PC-3 (cell line): Measurements from ENCODE around the gene FUT3.
"Not testable (repeated sequence)": the region's sequence is repeated elsewhere in the genome, so short reads cannot be mapped to it uniquely, and the experiment has no call there.

Experiments used
- EZH2phosphoT487 ChIP-seq: fragments of 300-600 bp; sonication (generic); IDR thresholded peaks from 2 replicates; pipeline ENCODE4 v1.6.1; 2018; ENCODE audit warnings: mild to moderate bottlenecking, antibody characterized with exemption, low read length, borderline replicate concordance
- TF ChIP-seq, protein P1 (sequence below): fragments of 300-600 bp; sonication (generic); conservative IDR thresholded peaks from 2 replicates; pipeline ENCODE4 v1.5.1; 2017; ENCODE audit warnings: antibody characterized with exemption, low read depth, mild to moderate bottlenecking, low read length

DNA sequence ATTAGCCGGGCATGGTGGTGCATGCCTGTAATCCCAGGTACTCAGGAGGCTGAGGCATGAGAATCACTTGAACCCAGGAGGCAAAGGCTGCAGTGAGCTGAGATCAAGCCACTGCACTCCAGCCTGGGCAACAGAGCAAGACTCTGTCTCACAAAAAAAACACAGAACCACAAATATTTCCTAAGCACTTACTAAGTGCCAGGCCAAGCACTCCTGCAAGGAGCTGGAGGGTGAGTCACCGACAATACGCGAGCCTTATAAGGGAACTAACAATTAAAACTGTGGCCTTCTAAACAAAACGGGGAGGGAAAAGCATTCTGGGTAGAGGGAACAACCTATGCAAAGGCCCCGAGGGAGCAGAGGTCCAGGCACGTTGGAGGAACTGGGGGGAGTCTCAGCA, 23.2 kb upstream of the FUT3 start:
- TF ChIP-seq, protein P1, sequence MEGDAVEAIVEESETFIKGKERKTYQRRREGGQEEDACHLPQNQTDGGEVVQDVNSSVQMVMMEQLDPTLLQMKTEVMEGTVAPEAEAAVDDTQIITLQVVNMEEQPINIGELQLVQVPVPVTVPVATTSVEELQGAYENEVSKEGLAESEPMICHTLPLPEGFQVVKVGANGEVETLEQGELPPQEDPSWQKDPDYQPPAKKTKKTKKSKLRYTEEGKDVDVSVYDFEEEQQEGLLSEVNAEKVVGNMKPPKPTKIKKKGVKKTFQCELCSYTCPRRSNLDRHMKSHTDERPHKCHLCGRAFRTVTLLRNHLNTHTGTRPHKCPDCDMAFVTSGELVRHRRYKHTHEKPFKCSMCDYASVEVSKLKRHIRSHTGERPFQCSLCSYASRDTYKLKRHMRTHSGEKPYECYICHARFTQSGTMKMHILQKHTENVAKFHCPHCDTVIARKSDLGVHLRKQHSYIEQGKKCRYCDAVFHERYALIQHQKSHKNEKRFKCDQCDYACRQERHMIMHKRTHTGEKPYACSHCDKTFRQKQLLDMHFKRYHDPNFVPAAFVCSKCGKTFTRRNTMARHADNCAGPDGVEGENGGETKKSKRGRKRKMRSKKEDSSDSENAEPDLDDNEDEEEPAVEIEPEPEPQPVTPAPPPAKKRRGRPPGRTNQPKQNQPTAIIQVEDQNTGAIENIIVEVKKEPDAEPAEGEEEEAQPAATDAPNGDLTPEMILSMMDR: not testable (repeated sequence)
- TF ChIP-seq EZH2phosphoT487: not testable (repeated sequence)
